Keratinocyte (primary cell): ENCODE measurements around the gene TMEM30B.

Source experiments
- EZH2 ChIP-seq: IDR thresholded peaks from one replicate; pipeline ENCODE4 v1.6.1; 2012; ENCODE audit warnings: inconsistent platforms, mild to moderate bottlenecking, low read length, moderate library complexity
- TF ChIP-seq, protein P1 (sequence below), 3 experiments: IDR thresholded peaks in 1 of 3; conservative IDR thresholded peaks in 1 of 3; optimal IDR thresholded peaks in 1 of 3; 2 replicates in 2 of 3; 3 replicates in 1 of 3; pipeline versions ENCODE3 to v1.5.1; 2011; ENCODE audit warnings: low read length in 3 of 3, mild to moderate bottlenecking in 3 of 3, moderate library complexity in 2 of 3, control low read depth in 1 of 3, inconsistent platforms in 1 of 3; ENCODE audit not compliant: insufficient read depth in 2 of 3; ENCODE audit errors: extremely low read depth in 1 of 3

GRCh38 chr14:61296151-61296550, 15.0 kb upstream of the TMEM30B start:
- TF ChIP-seq, protein P1, sequence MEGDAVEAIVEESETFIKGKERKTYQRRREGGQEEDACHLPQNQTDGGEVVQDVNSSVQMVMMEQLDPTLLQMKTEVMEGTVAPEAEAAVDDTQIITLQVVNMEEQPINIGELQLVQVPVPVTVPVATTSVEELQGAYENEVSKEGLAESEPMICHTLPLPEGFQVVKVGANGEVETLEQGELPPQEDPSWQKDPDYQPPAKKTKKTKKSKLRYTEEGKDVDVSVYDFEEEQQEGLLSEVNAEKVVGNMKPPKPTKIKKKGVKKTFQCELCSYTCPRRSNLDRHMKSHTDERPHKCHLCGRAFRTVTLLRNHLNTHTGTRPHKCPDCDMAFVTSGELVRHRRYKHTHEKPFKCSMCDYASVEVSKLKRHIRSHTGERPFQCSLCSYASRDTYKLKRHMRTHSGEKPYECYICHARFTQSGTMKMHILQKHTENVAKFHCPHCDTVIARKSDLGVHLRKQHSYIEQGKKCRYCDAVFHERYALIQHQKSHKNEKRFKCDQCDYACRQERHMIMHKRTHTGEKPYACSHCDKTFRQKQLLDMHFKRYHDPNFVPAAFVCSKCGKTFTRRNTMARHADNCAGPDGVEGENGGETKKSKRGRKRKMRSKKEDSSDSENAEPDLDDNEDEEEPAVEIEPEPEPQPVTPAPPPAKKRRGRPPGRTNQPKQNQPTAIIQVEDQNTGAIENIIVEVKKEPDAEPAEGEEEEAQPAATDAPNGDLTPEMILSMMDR (optimal IDR thresholded peaks at IDR 0.05 in 1 of 3, IDR thresholded peaks at IDR 0.05 in 1 of 3, conservative IDR thresholded peaks at IDR 0.05 in 1 of 3; ENCODE audit: extremely low read depth in 1 of 3, insufficient read depth in 2 of 3, low read length in 3 of 3), result no peak
- TF ChIP-seq EZH2, result no peak
